Testis (tissue), 2 donors: Measurements from ENCODE around the gene SWT1.

Experiments
- POLR2A ChIP-seq: fragments of 450-650 bp; IDR thresholded peaks from one replicate; pipeline ENCODE4 v1.6.1; 2017; ENCODE audit warnings: antibody characterized with exemption, mild to moderate bottlenecking, moderate library complexity
- TF ChIP-seq, protein P1 (sequence below), 3 experiments: fragments of 450-650 bp in 2 of 3; fragments of 200-600 bp in 1 of 3; sonication (generic) in 1 of 3; IDR thresholded peaks; one replicate each; pipeline ENCODE4 v1.5.1; 2016 to 2019; ENCODE audit warnings: antibody characterized with exemption in 3 of 3, mild to moderate bottlenecking in 2 of 3, moderate library complexity in 1 of 3

DNA sequence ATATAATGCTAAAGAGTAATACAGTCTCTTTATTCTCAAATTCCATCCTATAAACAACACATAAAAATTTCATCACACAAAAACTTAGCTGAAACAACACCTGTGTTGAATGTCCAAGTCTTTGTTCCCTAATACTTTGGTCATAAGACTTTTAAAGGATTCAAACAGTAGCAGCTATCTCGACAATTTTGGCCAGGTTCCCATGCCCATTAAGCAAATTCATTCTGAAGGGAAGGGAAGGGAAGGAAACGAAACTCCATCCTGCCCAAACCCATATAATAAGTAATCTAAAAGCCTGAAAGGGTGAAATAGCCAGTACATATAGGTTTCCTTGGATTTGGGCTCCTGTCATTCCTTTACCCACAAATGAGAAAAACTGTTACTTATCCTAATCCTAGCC is 152.6 kb downstream of the SWT1 start:
- TF ChIP-seq, protein P1, sequence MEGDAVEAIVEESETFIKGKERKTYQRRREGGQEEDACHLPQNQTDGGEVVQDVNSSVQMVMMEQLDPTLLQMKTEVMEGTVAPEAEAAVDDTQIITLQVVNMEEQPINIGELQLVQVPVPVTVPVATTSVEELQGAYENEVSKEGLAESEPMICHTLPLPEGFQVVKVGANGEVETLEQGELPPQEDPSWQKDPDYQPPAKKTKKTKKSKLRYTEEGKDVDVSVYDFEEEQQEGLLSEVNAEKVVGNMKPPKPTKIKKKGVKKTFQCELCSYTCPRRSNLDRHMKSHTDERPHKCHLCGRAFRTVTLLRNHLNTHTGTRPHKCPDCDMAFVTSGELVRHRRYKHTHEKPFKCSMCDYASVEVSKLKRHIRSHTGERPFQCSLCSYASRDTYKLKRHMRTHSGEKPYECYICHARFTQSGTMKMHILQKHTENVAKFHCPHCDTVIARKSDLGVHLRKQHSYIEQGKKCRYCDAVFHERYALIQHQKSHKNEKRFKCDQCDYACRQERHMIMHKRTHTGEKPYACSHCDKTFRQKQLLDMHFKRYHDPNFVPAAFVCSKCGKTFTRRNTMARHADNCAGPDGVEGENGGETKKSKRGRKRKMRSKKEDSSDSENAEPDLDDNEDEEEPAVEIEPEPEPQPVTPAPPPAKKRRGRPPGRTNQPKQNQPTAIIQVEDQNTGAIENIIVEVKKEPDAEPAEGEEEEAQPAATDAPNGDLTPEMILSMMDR (IDR thresholded peaks at IDR 0.05) = no peak
- TF ChIP-seq POLR2A = no peak
